ENCODE measurements around the gene NPAS3. TPM values are rescaled to one million over a fixed set of nuclear protein-coding genes. Genes with fewer than 3 reads are reported as not detected.

Gene NPAS3
- total RNA-seq, 1 experiment from 2014 or later, result 15.6 TPM

DNA sequence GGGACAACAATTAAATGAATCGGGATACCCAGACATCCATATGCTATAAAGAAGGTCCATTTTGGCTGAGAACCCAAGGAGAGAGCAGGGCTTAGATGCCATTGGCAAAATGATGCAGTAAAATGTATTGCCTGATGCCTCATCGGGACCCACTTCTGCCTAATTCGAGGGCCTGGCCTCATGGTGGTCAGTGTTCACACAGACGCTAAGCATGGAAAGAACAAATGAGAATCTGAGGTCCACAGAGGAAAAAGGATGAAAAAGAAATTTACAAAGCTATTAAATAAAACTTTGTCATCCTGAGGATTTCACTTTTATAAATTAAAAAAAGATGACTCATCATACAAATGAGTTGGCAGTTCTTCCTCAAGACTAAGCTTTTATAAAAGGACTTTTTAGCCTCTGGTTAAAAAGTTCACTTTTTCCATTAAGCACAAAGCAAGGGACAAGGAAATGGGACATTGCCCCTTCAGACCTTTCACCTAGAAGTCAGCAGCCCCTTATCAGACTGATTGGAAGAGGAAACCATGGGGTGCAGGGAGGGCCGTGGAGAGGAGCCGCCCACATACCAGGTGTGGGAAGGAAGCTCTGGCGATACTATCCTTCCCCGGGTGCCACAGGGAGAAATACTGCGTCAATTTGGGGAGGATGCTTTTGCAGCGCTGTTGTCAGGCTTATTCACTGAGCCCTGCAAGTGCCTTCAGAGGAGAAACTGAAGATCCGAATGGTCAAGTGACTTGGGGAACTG is 836.2 kb downstream of the NPAS3 start:
- intact Hi-C loops (cut with micrococcal nuclease; ENCODE audit: unreplicated experiment), result no loop called here
- Histone ChIP-seq H3K27ac (ENCODE audit: low read depth, low read length, poor library complexity, severe bottlenecking) (no peak overlapping the region), H3K36me3 (ENCODE audit: insufficient read depth, low read length, poor library complexity, severe bottlenecking) (no peaks in the 10 kb centered on the region), H3K27me3 (replicated peaks; ENCODE audit: insufficient read depth, low read depth, low read length, poor library complexity) (no peaks in the 10 kb centered on the region), H3K9me3 (ENCODE audit: low read depth, low read length, poor library complexity, severe bottlenecking) (no peaks in the 10 kb centered on the region), H3K4me3 (ENCODE audit: low read depth, low read length, poor library complexity, severe bottlenecking) (no peak overlapping the region), H3K4me1 (ENCODE audit: insufficient read depth, low read length, poor library complexity, severe bottlenecking) (peaks cover 36% of the 10 kb centered on the region)
- CTCF ChIA-PET, result no interaction called here
- no peak for DNase-seq (ENCODE audit: low spot score)
- POLR2A ChIA-PET (ENCODE audit: low non-redundant PET), result no interaction called here
- BruUV-seq (replicated peaks), result no TSS peak
- TF ChIP-seq, protein P1, sequence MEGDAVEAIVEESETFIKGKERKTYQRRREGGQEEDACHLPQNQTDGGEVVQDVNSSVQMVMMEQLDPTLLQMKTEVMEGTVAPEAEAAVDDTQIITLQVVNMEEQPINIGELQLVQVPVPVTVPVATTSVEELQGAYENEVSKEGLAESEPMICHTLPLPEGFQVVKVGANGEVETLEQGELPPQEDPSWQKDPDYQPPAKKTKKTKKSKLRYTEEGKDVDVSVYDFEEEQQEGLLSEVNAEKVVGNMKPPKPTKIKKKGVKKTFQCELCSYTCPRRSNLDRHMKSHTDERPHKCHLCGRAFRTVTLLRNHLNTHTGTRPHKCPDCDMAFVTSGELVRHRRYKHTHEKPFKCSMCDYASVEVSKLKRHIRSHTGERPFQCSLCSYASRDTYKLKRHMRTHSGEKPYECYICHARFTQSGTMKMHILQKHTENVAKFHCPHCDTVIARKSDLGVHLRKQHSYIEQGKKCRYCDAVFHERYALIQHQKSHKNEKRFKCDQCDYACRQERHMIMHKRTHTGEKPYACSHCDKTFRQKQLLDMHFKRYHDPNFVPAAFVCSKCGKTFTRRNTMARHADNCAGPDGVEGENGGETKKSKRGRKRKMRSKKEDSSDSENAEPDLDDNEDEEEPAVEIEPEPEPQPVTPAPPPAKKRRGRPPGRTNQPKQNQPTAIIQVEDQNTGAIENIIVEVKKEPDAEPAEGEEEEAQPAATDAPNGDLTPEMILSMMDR (conservative IDR thresholded peaks at IDR 0.05; ENCODE audit: low read depth, low read length), result no peak
- TF ChIP-seq EZH2 (IDR thresholded peaks at IDR 0.05; ENCODE audit: borderline replicate concordance, low read depth, low read length, poor library complexity, severe bottlenecking), result no peak

DNA sequence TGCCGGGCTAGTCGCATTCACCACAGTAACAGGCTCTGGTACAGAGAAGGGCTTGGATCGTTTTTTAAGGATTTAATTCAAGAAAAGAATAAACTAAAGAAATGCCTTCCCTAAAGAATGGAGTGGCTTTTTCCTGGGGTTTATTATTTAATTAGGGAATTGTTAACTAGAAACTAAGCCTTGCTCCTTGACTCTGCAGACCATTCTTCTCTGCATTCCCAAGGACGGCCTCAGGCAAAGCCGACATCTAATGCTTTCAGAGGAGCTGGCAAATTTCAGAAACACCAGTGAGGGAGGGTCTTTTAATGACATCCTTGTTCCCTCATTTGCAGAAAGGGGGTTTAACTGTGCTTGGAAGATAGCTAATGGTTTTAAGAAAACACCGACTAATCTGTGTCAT is 838.2 kb downstream of the NPAS3 start:
- H3K36me3 ChIP-seq (ENCODE audit: insufficient read depth, low read length, poor library complexity, severe bottlenecking), result no peaks in the 10 kb centered on the region
- no peaks in the 10 kb centered on the region for H3K27me3 ChIP-seq (replicated peaks; ENCODE audit: insufficient read depth, low read depth, low read length, poor library complexity)
- intact Hi-C loops (cut with micrococcal nuclease; ENCODE audit: unreplicated experiment), result no loop called here
- no peak overlapping the region for H3K27ac ChIP-seq (ENCODE audit: low read depth, low read length, poor library complexity, severe bottlenecking)
- ChIA-PET CTCF (no interaction called here), POLR2A (ENCODE audit: low non-redundant PET) (no interaction called here)
- no TSS peak for BruUV-seq (replicated peaks)
- TF ChIP-seq, protein P1 (conservative IDR thresholded peaks at IDR 0.05; ENCODE audit: low read depth, low read length), result no peak
- no peak for TF ChIP-seq EZH2 (IDR thresholded peaks at IDR 0.05; ENCODE audit: borderline replicate concordance, low read depth, low read length, poor library complexity, severe bottlenecking)
- H3K4me3 ChIP-seq (ENCODE audit: low read depth, low read length, poor library complexity, severe bottlenecking), result no peak overlapping the region
- DNase-seq (ENCODE audit: low spot score), result no peak
- H3K9me3 ChIP-seq (ENCODE audit: low read depth, low read length, poor library complexity, severe bottlenecking), result no peaks in the 10 kb centered on the region
- H3K4me1 ChIP-seq (ENCODE audit: insufficient read depth, low read length, poor library complexity, severe bottlenecking), result peaks cover 34% of the 10 kb centered on the region

DNA sequence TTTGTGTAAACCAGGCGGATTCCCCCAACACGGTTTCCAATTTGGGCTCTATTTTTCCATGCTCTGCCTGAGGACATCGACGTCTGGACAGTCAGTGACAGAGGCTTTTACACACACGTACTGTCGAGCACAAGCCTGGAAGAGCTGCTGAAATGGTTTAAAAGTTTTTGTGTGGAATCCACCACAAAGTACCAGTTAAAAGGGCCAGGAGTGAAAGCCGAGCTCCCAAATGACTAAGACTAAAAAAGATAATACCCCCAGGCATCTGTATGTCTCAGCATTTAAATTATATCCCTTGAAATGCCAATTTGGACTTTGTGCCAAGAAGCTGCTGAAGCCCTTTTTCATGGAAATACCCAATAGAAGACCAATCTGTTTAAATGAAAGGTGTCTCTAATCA is 839.0 kb downstream of the NPAS3 start:
- Histone ChIP-seq H3K27me3 (replicated peaks; ENCODE audit: insufficient read depth, low read depth, low read length, poor library complexity) (no peaks in the 10 kb centered on the region), H3K4me1 (ENCODE audit: insufficient read depth, low read length, poor library complexity, severe bottlenecking) (peaks cover 31% of the 10 kb centered on the region), H3K27ac (ENCODE audit: low read depth, low read length, poor library complexity, severe bottlenecking) (no peak overlapping the region), H3K9me3 (ENCODE audit: low read depth, low read length, poor library complexity, severe bottlenecking) (no peaks in the 10 kb centered on the region), H3K36me3 (ENCODE audit: insufficient read depth, low read length, poor library complexity, severe bottlenecking) (no peaks in the 10 kb centered on the region), H3K4me3 (ENCODE audit: low read depth, low read length, poor library complexity, severe bottlenecking) (no peak overlapping the region)
- intact Hi-C loops (cut with micrococcal nuclease; ENCODE audit: unreplicated experiment), result no loop called here
- no TSS peak for BruUV-seq (replicated peaks)
- ChIA-PET CTCF (no interaction called here), POLR2A (ENCODE audit: low non-redundant PET) (no interaction called here)
- DNase-seq (ENCODE audit: low spot score), result peak; percentile 69
- TF ChIP-seq, protein P1 (conservative IDR thresholded peaks at IDR 0.05; ENCODE audit: low read depth, low read length), result no peak
- TF ChIP-seq EZH2 (IDR thresholded peaks at IDR 0.05; ENCODE audit: borderline replicate concordance, low read depth, low read length, poor library complexity, severe bottlenecking), result no peak
